CD14-positive monocyte (primary cell): ENCODE measurements around the gene ISLR. TPM values are rescaled to one million over a fixed set of nuclear protein-coding genes. Genes with fewer than 3 reads are reported as not detected.

Experiments used
- DNase-seq, 3 donors: peaks; one replicate each; pipeline ENCODE4 v3.0.0-alpha.2; 2011 to 2022
- H2AFZ ChIP-seq: 2 replicates; pipeline ENCODE4 v1.6.0; 2012; ENCODE audit warnings: mild to moderate bottlenecking, low read depth, low read length, inconsistent platforms; ENCODE audit not compliant: insufficient read depth, poor library complexity, severe bottlenecking
- H3K27ac ChIP-seq, 2 donors: 1 replicate in 1 of 2; 2 replicates in 1 of 2; pipeline ENCODE4 v1.5.1; 2012 to 2013; ENCODE audit warnings: low read length in 2 of 2, control low read depth in 1 of 2, inconsistent platforms in 1 of 2, low read depth in 1 of 2, mild to moderate bottlenecking in 1 of 2
- H3K27me3 ChIP-seq, 2 donors: one replicate each; pipeline versions ENCODE4 v1.6.0 to v1.6.1; 2011 to 2013; ENCODE audit warnings: low read length in 2 of 2; ENCODE audit not compliant: control insufficient read depth in 2 of 2, insufficient read depth in 2 of 2
- H3K36me3 ChIP-seq, 2 donors: replicated peaks in 1 of 2; 1 replicate in 1 of 2; 2 replicates in 1 of 2; pipeline versions ENCODE4 v1.5.1 to v1.6.1; 2012 to 2013; ENCODE audit warnings: low read length in 2 of 2, control low read depth in 1 of 2, inconsistent platforms in 1 of 2, mild to moderate bottlenecking in 1 of 2; ENCODE audit not compliant: insufficient read depth in 2 of 2, control insufficient read depth in 1 of 2
- H3K4me1 ChIP-seq, 2 donors: 1 replicate in 1 of 2; 2 replicates in 1 of 2; pipeline versions ENCODE4 v1.5.1 to v1.6.1; 2012 to 2013; ENCODE audit warnings: low read length in 2 of 2, control low read depth in 1 of 2, inconsistent platforms in 1 of 2, mild to moderate bottlenecking in 1 of 2, moderate library complexity in 1 of 2; ENCODE audit not compliant: insufficient read depth in 2 of 2, control insufficient read depth in 1 of 2
- H3K4me2 ChIP-seq: replicated peaks from 2 replicates; pipeline ENCODE3; 2012; ENCODE audit warnings: low read length, moderate library complexity, mild to moderate bottlenecking; ENCODE audit not compliant: poor library complexity, severe bottlenecking; ENCODE audit errors: extremely low read depth
- H3K4me3 ChIP-seq, 3 experiments: fragments of 200-600 bp in 1 of 3; sonication (generic) in 1 of 3; replicated peaks in 1 of 3; 1 replicate in 2 of 3; 2 replicates in 1 of 3; pipeline ENCODE4 v1.5.1; 2011 to 2013; ENCODE audit warnings: low read length in 3 of 3, mild to moderate bottlenecking in 3 of 3, control low read depth in 2 of 3, low read depth in 2 of 3, inconsistent platforms in 1 of 3, moderate library complexity in 1 of 3
- H3K79me2 ChIP-seq: 2 replicates; pipeline ENCODE4 v1.6.0; 2012; ENCODE audit warnings: mild to moderate bottlenecking, control low read depth, inconsistent platforms, low read length, moderate library complexity; ENCODE audit not compliant: insufficient read depth
- H3K9ac ChIP-seq: 2 replicates; pipeline ENCODE4 v1.6.0; 2017; ENCODE audit warnings: low read length, mild to moderate bottlenecking; ENCODE audit not compliant: insufficient read depth, poor library complexity, severe bottlenecking
- H3K9me3 ChIP-seq, 2 donors: replicated peaks in 1 of 2; 1 replicate in 1 of 2; 2 replicates in 1 of 2; pipeline versions ENCODE4 v1.5.1 to v1.6.1; 2012 to 2013; ENCODE audit warnings: low read length in 2 of 2, control low read depth in 1 of 2; ENCODE audit not compliant: control insufficient read depth in 1 of 2, insufficient read depth in 1 of 2
- H4K20me1 ChIP-seq: 2 replicates; pipeline ENCODE4 v1.6.0; 2012; ENCODE audit warnings: mild to moderate bottlenecking, low read length, control low read depth, moderate library complexity; ENCODE audit not compliant: insufficient read depth
- H3K27ac Mint-ChIP-seq, 7 donors: one replicate each; pipeline ENCODE4 v1.8.0; 2020; ENCODE audit warnings: mild to moderate bottlenecking in 7 of 7, mixed read lengths in 7 of 7, moderate library complexity in 6 of 7, inconsistent platforms in 2 of 7
- H3K27me3 Mint-ChIP-seq, 3 donors: one replicate each; pipeline ENCODE4 v1.8.0; 2021 to 2022; ENCODE audit warnings: low read depth in 3 of 3, mild to moderate bottlenecking in 3 of 3, mixed read lengths in 3 of 3, moderate library complexity in 3 of 3, inconsistent platforms in 1 of 3
- H3K36me3 Mint-ChIP-seq, 2 donors: one replicate each; pipeline ENCODE4 v1.8.0; 2020; ENCODE audit warnings: mixed read lengths in 2 of 2, inconsistent platforms in 1 of 2, mild to moderate bottlenecking in 1 of 2
- H3K4me1 Mint-ChIP-seq: one replicate; pipeline ENCODE4 v1.8.0; 2020; ENCODE audit warnings: mild to moderate bottlenecking, mixed read lengths
- H3K4me3 Mint-ChIP-seq, 2 donors: one replicate each; pipeline ENCODE4 v1.8.0; 2020; ENCODE audit warnings: mild to moderate bottlenecking in 2 of 2, mixed read lengths in 2 of 2, moderate library complexity in 1 of 2
- H3K9me3 Mint-ChIP-seq, 7 donors: one replicate each; pipeline ENCODE4 v1.8.0; 2020 to 2022; ENCODE audit warnings: mixed read lengths in 7 of 7, mild to moderate bottlenecking in 6 of 7, moderate library complexity in 6 of 7, inconsistent platforms in 2 of 7
- CTCF ChIP-seq: fragments of 200-600 bp; IDR thresholded peaks from one replicate; pipeline ENCODE4 v1.8.0; 2022; ENCODE audit warnings: antibody characterized with exemption, mild to moderate bottlenecking
- WGBS: methylation state at CpG from one replicate; pipeline ENCODE4 v1.1.5; 2013; ENCODE audit warnings: missing lambda C conversion rate; ENCODE audit not compliant: insufficient coverage; 5-methylcytosine and 5-hydroxymethylcytosine counted together
- intact Hi-C, 2 donors: fragments of 100-400 bp; cut with micrococcal nuclease; formaldehyde crosslinking; loops; one replicate each; pipeline versions ENCODE4 v1.15.0 to v1.15.1; 2023
- polyA plus RNA-seq, 3 donors: library from polyadenylated mRNA; depleted of rRNA in 1 of 3; unstranded in 2 of 3; stranded (reverse) in 1 of 3; fragments of 300-500 nt in 2 of 3; fragments of >200 nt in 1 of 3; fragmentation: Illumina TruSeq in 2 of 3; gene quantifications; 1 replicate in 2 of 3; 2 replicates in 1 of 3; pipeline ENCODE4 v1.2.3, GENCODE V29; 2012 to 2021

ISLR gene
- polyA plus RNA-seq, 3 donors = not detected

GRCh38 chr15:74178326-74179100 lies 5.0 kb downstream of the ISLR start:
- no peaks in the 10 kb centered on the region for H3K9me3 ChIP-seq
- H3K27ac Mint-ChIP-seq = no peak overlapping the region

More at GRCh38 chr15:74178326-74179100, 5.0 kb downstream of the ISLR start:
- intact Hi-C loops = no loop called here
- no peak overlapping the region for H3K4me3 Mint-ChIP-seq
- H3K9ac ChIP-seq = no peak overlapping the region
- no peak overlapping the region for H2AFZ ChIP-seq
- H3K4me1 ChIP-seq = no peaks in the 10 kb centered on the region
- no peaks in the 10 kb centered on the region for H3K4me1 Mint-ChIP-seq
- H3K36me3 Mint-ChIP-seq = no peaks in the 10 kb centered on the region
- TF ChIP-seq CTCF = no peak
- H3K4me3 ChIP-seq = no peak overlapping the region
- no peaks in the 10 kb centered on the region for H4K20me1 ChIP-seq
- 97% methylated on average over 6 of the region's 7 CpGs for WGBS
- H3K9me3 Mint-ChIP-seq = no peaks in the 10 kb centered on the region
- no peaks in the 10 kb centered on the region for H3K79me2 ChIP-seq
- no peak overlapping the region for H3K4me2 ChIP-seq
- no peaks in the 10 kb centered on the region for H3K36me3 ChIP-seq
- no peak overlapping the region for H3K27ac ChIP-seq
- DNase-seq = no peak
- H3K27me3 ChIP-seq = no peaks in the 10 kb centered on the region
- H3K27me3 Mint-ChIP-seq = peaks cover 5 to 9% (median 6%) of the 10 kb centered on the region in 3 donors
